Peyer's patch (tissue), 4 donors: ENCODE measurements around the gene NPL. TPM values are rescaled to one million over a fixed set of nuclear protein-coding genes. Genes with fewer than 3 reads are reported as not detected.

Experiments used
- DNase-seq, 3 donors: peaks; one replicate each; pipeline ENCODE4 v3.0.0-alpha.2; 2017 to 2019
- H3K27ac ChIP-seq, 4 donors: fragments of 200-600 bp; sonication (generic); one replicate each; pipeline ENCODE4 v1.5.1; 2016 to 2019
- H3K27me3 ChIP-seq, 2 donors: fragments of 200-600 bp; sonication (generic); one replicate each; pipeline ENCODE4 v1.5.1; 2019
- H3K36me3 ChIP-seq, 3 donors: fragments of 200-600 bp; sonication (generic); one replicate each; pipeline ENCODE4 v1.5.1; 2016 to 2019
- H3K4me1 ChIP-seq, 4 donors: fragments of 200-600 bp; sonication (generic); one replicate each; pipeline ENCODE4 v1.5.1; 2016 to 2019
- H3K4me3 ChIP-seq, 4 donors: fragments of 200-600 bp; sonication (generic); 1 replicate in 3 of 4; 2 replicates in 1 of 4; pipeline ENCODE4 v1.5.1; 2016 to 2019; ENCODE audit warnings: mild to moderate bottlenecking in 1 of 4
- H3K9me3 ChIP-seq, 4 donors: fragments of 200-600 bp; sonication (generic); one replicate each; pipeline ENCODE4 v1.5.1; 2016 to 2019; ENCODE audit warnings: mild to moderate bottlenecking in 1 of 4
- POLR2A ChIP-seq, 2 donors: fragments of 450-650 bp; IDR thresholded peaks; one replicate each; pipeline ENCODE4 v1.5.1; 2017; ENCODE audit warnings: antibody characterized with exemption in 2 of 2, mild to moderate bottlenecking in 2 of 2, moderate library complexity in 2 of 2
- total RNA-seq, 4 donors: library from RNA; depleted of rRNA; stranded (reverse); fragments of >200 nt; gene quantifications; one replicate each; pipeline ENCODE4 v1.1.0, GENCODE V29; 2016
- TF ChIP-seq, protein P1 (sequence below), 6 experiments: fragments of 450-650 bp in 4 of 6; fragments of 200-600 bp in 2 of 6; sonication (generic) in 1 of 6; IDR thresholded peaks; one replicate each; pipeline ENCODE4 v1.5.1; 2017 to 2019; ENCODE audit warnings: antibody characterized with exemption in 6 of 6, mild to moderate bottlenecking in 3 of 6, moderate library complexity in 1 of 6

NPL gene
- total RNA-seq, 4 donors from 2014 or later: 2.3 to 10.7 (median 7.4) TPM

DNA sequence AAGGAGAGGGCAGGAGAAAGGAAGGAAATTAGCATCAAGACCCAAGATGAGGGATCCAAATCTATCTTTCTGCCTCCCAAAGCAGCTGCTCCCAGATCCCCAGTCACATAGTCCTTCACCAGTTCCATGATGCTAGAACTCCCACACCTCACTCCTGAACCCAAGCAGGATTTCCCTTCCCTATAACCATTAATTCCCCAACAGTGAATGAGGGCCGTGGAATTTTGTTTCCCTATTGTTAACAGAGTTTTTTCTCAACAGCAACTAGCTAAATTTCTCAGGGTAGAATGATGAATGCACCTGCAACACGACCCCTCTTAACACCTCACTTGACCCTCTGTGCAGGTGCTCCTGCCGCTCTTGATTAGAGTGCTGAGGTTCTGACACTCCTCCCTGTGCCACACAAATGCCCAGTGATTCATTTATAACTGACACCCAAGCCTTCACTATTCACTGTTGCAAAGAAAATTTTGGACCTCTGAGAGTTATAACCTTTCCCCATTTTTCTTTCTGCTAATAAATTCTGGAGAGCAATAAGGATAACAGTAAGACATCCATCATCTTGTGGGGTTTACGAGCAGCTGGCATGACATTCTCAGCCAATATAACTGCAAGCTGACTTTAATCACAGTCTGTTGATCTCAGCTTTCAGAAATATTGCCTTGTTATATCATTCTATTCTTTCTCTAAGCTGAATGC lies 25.4 kb upstream of the NPL start:
- Histone ChIP-seq H3K9me3 (peaks cover 0 to 6% (median 0%) of the 10 kb centered on the region in 4 donors), H3K4me1 (no peaks in the 10 kb centered on the region), H3K36me3 (no peaks in the 10 kb centered on the region), H3K4me3 (no peak overlapping the region), H3K27me3 (no peaks in the 10 kb centered on the region), H3K27ac (no peak overlapping the region)
- TF ChIP-seq POLR2A (IDR thresholded peaks at IDR 0.05): no peak
- TF ChIP-seq, protein P1, sequence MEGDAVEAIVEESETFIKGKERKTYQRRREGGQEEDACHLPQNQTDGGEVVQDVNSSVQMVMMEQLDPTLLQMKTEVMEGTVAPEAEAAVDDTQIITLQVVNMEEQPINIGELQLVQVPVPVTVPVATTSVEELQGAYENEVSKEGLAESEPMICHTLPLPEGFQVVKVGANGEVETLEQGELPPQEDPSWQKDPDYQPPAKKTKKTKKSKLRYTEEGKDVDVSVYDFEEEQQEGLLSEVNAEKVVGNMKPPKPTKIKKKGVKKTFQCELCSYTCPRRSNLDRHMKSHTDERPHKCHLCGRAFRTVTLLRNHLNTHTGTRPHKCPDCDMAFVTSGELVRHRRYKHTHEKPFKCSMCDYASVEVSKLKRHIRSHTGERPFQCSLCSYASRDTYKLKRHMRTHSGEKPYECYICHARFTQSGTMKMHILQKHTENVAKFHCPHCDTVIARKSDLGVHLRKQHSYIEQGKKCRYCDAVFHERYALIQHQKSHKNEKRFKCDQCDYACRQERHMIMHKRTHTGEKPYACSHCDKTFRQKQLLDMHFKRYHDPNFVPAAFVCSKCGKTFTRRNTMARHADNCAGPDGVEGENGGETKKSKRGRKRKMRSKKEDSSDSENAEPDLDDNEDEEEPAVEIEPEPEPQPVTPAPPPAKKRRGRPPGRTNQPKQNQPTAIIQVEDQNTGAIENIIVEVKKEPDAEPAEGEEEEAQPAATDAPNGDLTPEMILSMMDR (IDR thresholded peaks at IDR 0.05): no peak
- DNase-seq: no peak

DNA sequence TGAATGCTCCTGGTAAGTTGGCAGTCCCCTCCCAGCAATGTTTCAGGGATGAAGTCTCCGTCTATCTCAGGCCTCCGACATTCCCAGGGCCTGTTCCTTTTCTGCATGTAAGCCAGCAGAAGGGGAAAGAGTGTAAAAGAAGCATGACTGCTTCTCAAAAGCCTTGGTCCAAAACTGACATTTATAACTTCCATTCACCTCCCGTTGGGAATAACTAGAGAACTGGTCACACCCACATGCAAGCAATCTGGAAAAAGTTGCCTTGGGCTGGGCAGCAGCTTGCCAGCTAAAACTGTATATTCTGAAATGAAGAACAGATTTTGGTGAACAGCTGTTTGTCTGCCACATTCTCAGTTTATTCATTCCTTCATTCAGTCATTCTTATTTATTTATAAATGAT lies 24.2 kb upstream of the NPL start:
- H3K36me3 ChIP-seq: no peaks in the 10 kb centered on the region
- H3K4me3 ChIP-seq: no peak overlapping the region
- H3K9me3 ChIP-seq: peaks cover 0 to 6% (median 0%) of the 10 kb centered on the region in 4 donors
- no peaks in the 10 kb centered on the region for H3K27me3 ChIP-seq
- H3K4me1 ChIP-seq: no peaks in the 10 kb centered on the region
- H3K27ac ChIP-seq: no peak overlapping the region
- no peak for TF ChIP-seq POLR2A (IDR thresholded peaks at IDR 0.05)
- TF ChIP-seq, protein P1 (IDR thresholded peaks at IDR 0.05): no peak
- no peak for DNase-seq

DNA sequence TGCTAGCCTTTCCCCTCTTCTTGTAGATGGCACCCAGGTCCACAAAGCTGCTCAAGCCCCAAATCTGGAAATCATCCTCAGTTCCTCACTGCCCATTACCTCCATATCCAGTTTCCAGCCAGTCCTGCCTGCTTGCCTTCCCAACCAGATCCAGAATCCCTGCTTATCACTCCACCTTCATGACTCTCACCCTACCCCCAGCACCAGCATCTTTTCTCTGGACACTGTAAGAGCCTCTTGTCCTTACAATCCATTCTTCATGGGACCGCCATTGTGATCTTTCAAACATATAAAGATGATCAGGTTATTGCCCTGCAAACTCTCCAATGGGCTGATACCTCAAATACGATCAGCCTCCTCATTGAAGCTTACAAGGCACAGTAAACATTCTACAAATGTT lies 23.5 kb upstream of the NPL start:
- Histone ChIP-seq H3K27me3 (no peaks in the 10 kb centered on the region), H3K9me3 (peaks cover 0 to 6% (median 0%) of the 10 kb centered on the region in 4 donors), H3K27ac (no peak overlapping the region), H3K4me1 (no peaks in the 10 kb centered on the region), H3K36me3 (no peaks in the 10 kb centered on the region), H3K4me3 (no peak overlapping the region)
- TF ChIP-seq, protein P1 (IDR thresholded peaks at IDR 0.05): no peak
- no peak for TF ChIP-seq POLR2A (IDR thresholded peaks at IDR 0.05)
- no peak for DNase-seq

DNA sequence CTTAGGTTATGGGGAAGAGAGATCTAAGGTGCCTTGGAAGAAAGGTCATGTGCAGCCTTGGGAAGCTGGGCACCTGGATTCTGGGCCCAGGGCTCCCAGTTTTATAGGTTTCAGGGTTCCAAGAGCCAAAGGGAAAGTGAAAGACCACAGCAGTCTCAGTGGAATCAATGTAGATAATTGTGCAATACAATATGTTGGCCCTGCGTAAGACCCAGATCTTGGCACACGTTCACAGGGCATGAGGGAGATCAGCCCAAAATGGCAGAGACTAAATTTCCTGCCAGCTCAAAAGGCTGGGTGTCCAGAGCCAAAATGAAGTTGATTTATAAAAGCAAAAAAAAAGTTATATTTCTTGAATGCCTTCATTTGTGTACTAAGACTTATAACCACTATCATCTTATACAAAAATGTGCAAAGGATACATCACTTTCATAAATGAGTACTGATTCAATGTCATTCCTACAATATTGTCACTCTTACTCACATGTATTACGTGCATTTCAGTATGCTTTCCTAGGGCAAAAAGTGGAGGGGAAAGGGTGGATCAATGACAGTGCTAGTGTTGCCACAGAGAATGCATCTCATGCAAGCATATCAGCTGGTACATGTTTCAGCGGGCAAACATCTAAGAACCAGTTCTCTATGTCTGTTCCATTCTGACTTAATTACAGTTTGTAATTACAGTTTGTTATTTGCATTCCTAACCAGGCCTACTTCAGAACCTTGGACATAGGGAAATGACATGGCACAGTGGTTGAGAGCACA lies 22.5 kb upstream of the NPL start:
- TF ChIP-seq, protein P1 (IDR thresholded peaks at IDR 0.05): no peak
- no peak for TF ChIP-seq POLR2A (IDR thresholded peaks at IDR 0.05)
- Histone ChIP-seq H3K27me3 (no peaks in the 10 kb centered on the region), H3K4me1 (no peaks in the 10 kb centered on the region), H3K27ac (no peak overlapping the region), H3K36me3 (no peaks in the 10 kb centered on the region), H3K9me3 (peaks cover 0 to 6% (median 0%) of the 10 kb centered on the region in 4 donors), H3K4me3 (no peak overlapping the region)
- DNase-seq: no peak

DNA sequence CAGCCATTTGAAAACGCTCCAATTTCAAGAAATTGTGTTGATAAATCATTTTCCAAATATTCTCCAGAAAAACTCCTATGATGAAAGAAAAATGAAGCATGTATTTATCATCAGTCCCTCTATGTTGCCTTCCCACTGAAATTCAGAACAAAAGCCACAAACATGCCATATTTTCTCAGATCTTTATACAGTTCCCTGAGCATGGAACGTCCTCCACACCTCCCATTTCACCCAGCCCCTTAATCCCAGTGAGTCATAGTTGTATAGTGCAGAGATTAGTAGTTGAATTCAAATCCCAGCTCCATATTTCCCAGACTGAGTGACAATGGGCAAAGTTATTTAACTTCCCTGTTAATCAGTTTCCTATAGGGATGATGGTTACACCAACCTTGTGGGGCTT lies 20.6 kb upstream of the NPL start:
- no peak overlapping the region for H3K27ac ChIP-seq
- no peak overlapping the region for H3K4me3 ChIP-seq
- no peaks in the 10 kb centered on the region for H3K4me1 ChIP-seq
- H3K9me3 ChIP-seq: no peaks in the 10 kb centered on the region
- no peak for DNase-seq
- H3K27me3 ChIP-seq: no peaks in the 10 kb centered on the region
- H3K36me3 ChIP-seq: no peaks in the 10 kb centered on the region
- TF ChIP-seq POLR2A (IDR thresholded peaks at IDR 0.05): no peak
- TF ChIP-seq, protein P1 (IDR thresholded peaks at IDR 0.05): no peak
